SH-SY5Y (cell line): Measurements from ENCODE around the gene LGALS9.

ENCODE experiments used
- GATA2 ChIP-seq: IDR thresholded peaks from 2 replicates; pipeline ENCODE4 v1.6.1; 2011; ENCODE audit warnings: mild to moderate bottlenecking, low read depth, low read length
- GATA3 ChIP-seq: IDR thresholded peaks from 2 replicates; pipeline ENCODE4 v1.6.1; 2011; ENCODE audit warnings: low read depth, mild to moderate bottlenecking, low read length, moderate library complexity

DNA sequence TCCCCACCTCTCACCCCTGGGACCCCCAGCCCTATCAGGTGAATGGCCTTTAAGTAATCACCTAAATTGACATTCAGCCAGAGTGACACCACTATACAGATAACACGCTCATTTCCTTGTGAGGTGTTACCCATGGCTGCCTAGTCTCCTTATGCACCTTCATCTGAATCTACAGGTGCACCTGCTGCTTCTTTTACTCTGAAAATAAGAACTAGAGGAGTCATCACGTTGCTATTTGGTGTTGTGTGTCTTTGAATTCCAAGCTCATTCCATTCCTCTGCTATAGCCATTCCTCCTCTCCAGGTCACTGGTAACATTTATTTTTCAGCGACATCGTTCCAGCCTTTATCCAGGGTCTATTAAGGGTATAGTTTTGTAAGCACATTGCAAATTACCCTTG lies 9.8 kb downstream of the LGALS9 start:
- no peak for TF ChIP-seq GATA2
- no peak for TF ChIP-seq GATA3
